SK-N-SH (cell line): Measurements from ENCODE around the gene CCDC61. TPM values are rescaled to one million over a fixed set of nuclear protein-coding genes. Genes with fewer than 3 reads are reported as not detected.

Experiments used
- CTCF ChIA-PET: fragments of 300-600, 350-600 bp; formaldehyde crosslinking; extraction: SDS; loops from one replicate; lab custom pipeline; 2021; lab: Yijun Ruan, JAX
- POLR2A ChIA-PET: fragments of 350-600 bp; sonication (Branson Sonifier 250); formaldehyde crosslinking; extraction: SDS; loops from one replicate; lab custom pipeline; 2020; ENCODE audit warnings: antibody characterized with exemption, inconsistent platforms; lab: Yijun Ruan, JAX
- DNase-seq: peaks from one replicate; pipeline ENCODE4 v3.0.0; 2012
- H2AFZ ChIP-seq: fragments of 200-600 bp; sonication (generic); 2 replicates; pipeline ENCODE4 v1.8.1; 2016; ENCODE audit warnings: antibody characterized with exemption, mild to moderate bottlenecking, low read depth
- H3F3A ChIP-seq: fragments of 200-600 bp; sonication (generic); replicated peaks from 2 replicates; pipeline ENCODE3; 2016; ENCODE audit warnings: antibody characterized with exemption, mild to moderate bottlenecking; ENCODE audit not compliant: insufficient read depth
- H3K27ac ChIP-seq, 2 experiments: fragments of 200-500 bp in 1 of 2; fragments of 200-600 bp in 1 of 2; sonication (Bioruptor generic) in 1 of 2; sonication (generic), shearing (Covaris generic) in 1 of 2; 2 replicates each; pipeline versions ENCODE4 v1.5.1 to v1.6.1; 2014 to 2016; ENCODE audit warnings: low read depth in 2 of 2, inconsistent platforms in 1 of 2, low read length in 1 of 2, mild to moderate bottlenecking in 1 of 2, mixed read lengths in 1 of 2
- H3K27me3 ChIP-seq: fragments of 200-600 bp; sonication (generic), shearing (Covaris generic); 2 replicates; pipeline ENCODE4 v1.6.1; 2016; ENCODE audit warnings: mixed run types; ENCODE audit not compliant: insufficient read depth
- H3K36me3 ChIP-seq, 2 experiments: fragments of 200-500 bp in 1 of 2; fragments of 200-600 bp in 1 of 2; sonication (Bioruptor generic) in 1 of 2; sonication (generic) in 1 of 2; replicated peaks in 1 of 2; 2 replicates each; pipeline versions ENCODE3 to v1.5.1; 2014 to 2016; ENCODE audit warnings: low read length in 1 of 2, mild to moderate bottlenecking in 1 of 2; ENCODE audit not compliant: insufficient read depth in 2 of 2, control insufficient read depth in 1 of 2
- H3K4me1 ChIP-seq, 2 experiments: fragments of 200-500 bp in 1 of 2; fragments of 200-600 bp in 1 of 2; sonication (Bioruptor generic) in 1 of 2; sonication (generic), shearing (Covaris generic) in 1 of 2; 2 replicates each; pipeline versions ENCODE4 v1.5.1 to v1.6.1; 2014 to 2016; ENCODE audit warnings: low read depth in 1 of 2, low read length in 1 of 2, mixed run types in 1 of 2; ENCODE audit not compliant: insufficient read depth in 2 of 2, control insufficient read depth in 1 of 2
- H3K4me2 ChIP-seq: fragments of 200-600 bp; sonication (generic), shearing (Covaris generic); 2 replicates; pipeline ENCODE4 v1.6.1; 2017; ENCODE audit warnings: mixed run types
- H3K4me3 ChIP-seq, 2 experiments: fragments of 200-500 bp in 1 of 2; fragments of 200-600 bp in 1 of 2; sonication (Bioruptor generic) in 1 of 2; sonication (generic), shearing (Covaris generic) in 1 of 2; 2 replicates each; pipeline versions ENCODE4 v1.5.1 to v1.8.1; 2014 to 2016; ENCODE audit warnings: low read depth in 2 of 2, inconsistent platforms in 1 of 2, low read length in 1 of 2, mild to moderate bottlenecking in 1 of 2, mixed read lengths in 1 of 2, moderate library complexity in 1 of 2
- H3K79me2 ChIP-seq: fragments of 200-600 bp; sonication (generic); 2 replicates; pipeline ENCODE4 v1.8.1; 2017; ENCODE audit warnings: mild to moderate bottlenecking; ENCODE audit not compliant: insufficient read depth
- H3K9ac ChIP-seq: fragments of 200-600 bp; sonication (generic); 2 replicates; pipeline ENCODE4 v1.6.1; 2017; ENCODE audit warnings: mixed run types
- H3K9me2 ChIP-seq: fragments of 200-600 bp; sonication (generic); 2 replicates; pipeline ENCODE4 v1.6.1; 2017; ENCODE audit warnings: mixed run types
- H3K9me3 ChIP-seq: fragments of 200-600 bp; sonication (generic); 2 replicates; pipeline ENCODE4 v1.6.1; 2017; ENCODE audit warnings: mixed run types, mild to moderate bottlenecking, moderate library complexity
- H4K20me1 ChIP-seq: fragments of 200-600 bp; sonication (generic); 2 replicates; pipeline ENCODE4 v1.6.1; 2017; ENCODE audit warnings: mild to moderate bottlenecking, mixed run types; ENCODE audit not compliant: insufficient read depth
- CHD2 ChIP-seq: fragments of 150-350 bp; IDR thresholded peaks from 2 replicates; pipeline ENCODE4 v1.6.1; 2018; ENCODE audit warnings: low read length; ENCODE audit not compliant: partially characterized antibody
- ELF1 ChIP-seq: IDR thresholded peaks from 2 replicates; pipeline ENCODE4 v1.4.0; 2012
- EP300 ChIP-seq, 2 experiments: IDR thresholded peaks; 2 replicates each; pipeline versions ENCODE4 v1.4.0 to v1.6.1; 2012; ENCODE audit warnings: borderline replicate concordance in 1 of 2, low read depth in 1 of 2, low read length in 1 of 2
- JUND ChIP-seq: IDR thresholded peaks from 2 replicates; pipeline ENCODE4 v1.4.0; 2012
- MAX ChIP-seq: IDR thresholded peaks from 2 replicates; pipeline ENCODE4 v1.4.0; 2012; ENCODE audit warnings: low read depth
- MXI1 ChIP-seq: IDR thresholded peaks from 2 replicates; pipeline ENCODE4 v1.6.1; 2012; ENCODE audit warnings: mild to moderate bottlenecking, low read depth, low read length, improper control_type of control experiment
- NRF1 ChIP-seq: IDR thresholded peaks from 2 replicates; pipeline ENCODE4 v1.6.1; 2012; ENCODE audit warnings: low read depth, mild to moderate bottlenecking, low read length
- PBX3 ChIP-seq: IDR thresholded peaks from 2 replicates; pipeline ENCODE4; 2012
- RAD21 ChIP-seq: IDR thresholded peaks from 2 replicates; pipeline ENCODE4 v1.6.1; 2012; ENCODE audit warnings: mild to moderate bottlenecking, low read length
- RFX5 ChIP-seq: IDR thresholded peaks from 2 replicates; pipeline ENCODE4 v1.6.1; 2012; ENCODE audit warnings: mild to moderate bottlenecking, improper control_type of control experiment, low read length
- RXRA ChIP-seq: IDR thresholded peaks from 2 replicates; pipeline ENCODE4 v1.4.0; 2012; ENCODE audit warnings: low read depth, mild to moderate bottlenecking, borderline replicate concordance
- SMC3 ChIP-seq: IDR thresholded peaks from 2 replicates; pipeline ENCODE4 v1.6.1; 2012; ENCODE audit warnings: low read depth, low read length, improper control_type of control experiment
- TCF12 ChIP-seq: IDR thresholded peaks from 2 replicates; pipeline ENCODE4 v1.4.0; 2012
- YY1 ChIP-seq: IDR thresholded peaks from 2 replicates; pipeline ENCODE4 v1.4.0; 2012; ENCODE audit warnings: low read depth, mild to moderate bottlenecking
- WGBS: methylation state at CpG from one replicate; pipeline ENCODE4 v1.1.6; 2017; ENCODE audit warnings: low lambda C conversion rate; 5-methylcytosine and 5-hydroxymethylcytosine counted together
- polyA plus RNA-seq, 3 experiments: library from polyadenylated mRNA; depleted of rRNA; stranded (reverse); fragments of >200 nt; gene quantifications; 2 replicates each; pipeline ENCODE4 v1.2.3, GENCODE V29; 2012
- TF ChIP-seq, protein P1 (sequence below): fragments of 200-600 bp; sonication (generic); IDR thresholded peaks from 2 replicates; pipeline ENCODE4 v1.6.1; 2017; ENCODE audit warnings: antibody characterized with exemption, mild to moderate bottlenecking, moderate library complexity
- TF ChIP-seq, protein P2 (sequence below): fragments of 150-350 bp; IDR thresholded peaks from 2 replicates; pipeline ENCODE4 v1.6.1; 2017; ENCODE audit warnings: antibody characterized with exemption, low read length, low read depth, borderline replicate concordance

CCDC61 gene
- polyA plus RNA-seq, 1 of the 3 experiments (the other 2 are of a cell fraction), result 6.8 TPM

- POLR2A ChIA-PET, result no interaction called here
- no peaks in the 10 kb centered on the region for H3K79me2 ChIP-seq
- no peaks in the 10 kb centered on the region for H3K36me3 ChIP-seq
- no peak overlapping the region for H3K4me2 ChIP-seq
- H3K27ac ChIP-seq, result no peak overlapping the region
- H3K4me1 ChIP-seq, result no peaks in the 10 kb centered on the region
- CTCF ChIA-PET, result interaction anchor here (0.9 to 3.0 kb wide), 3 partner anchors 19 to 153 kb away, joined by 4 to 14 read pairs (median 5); no protein-coding TSS in a partner anchor
- no peaks in the 10 kb centered on the region for H3K9me2 ChIP-seq
- H3K9me3 ChIP-seq, result no peaks in the 10 kb centered on the region
- no peak overlapping the region for H2AFZ ChIP-seq
- no peak overlapping the region for H3K9ac ChIP-seq
- peaks cover 38% of the 10 kb centered on the region; the same call in 1 of the 2 replicates for H3K27me3 ChIP-seq
- no peaks in the 10 kb centered on the region for H4K20me1 ChIP-seq
- H3F3A ChIP-seq, result no peaks in the 10 kb centered on the region
- H3K4me3 ChIP-seq, result no peak overlapping the region
- 12% methylated on average over 3 of the region's 6 CpGs for WGBS
- DNase-seq, result no peak
- TF ChIP-seq YY1 (no peak), ELF1 (no peak), RXRA (no peak), TCF12 (no peak), SMC3 (no peak), CHD2 (no peak), NRF1 (no peak), RFX5 (no peak), RAD21 (no peak), PBX3 (no peak), JUND (no peak), EP300 (IDR thresholded peaks at IDR 0.05; ENCODE audit: borderline replicate concordance in 1 of 2, low read depth in 1 of 2, low read length in 1 of 2) (no peak), MAX (no peak), MXI1 (no peak)
- TF ChIP-seq, protein P1, sequence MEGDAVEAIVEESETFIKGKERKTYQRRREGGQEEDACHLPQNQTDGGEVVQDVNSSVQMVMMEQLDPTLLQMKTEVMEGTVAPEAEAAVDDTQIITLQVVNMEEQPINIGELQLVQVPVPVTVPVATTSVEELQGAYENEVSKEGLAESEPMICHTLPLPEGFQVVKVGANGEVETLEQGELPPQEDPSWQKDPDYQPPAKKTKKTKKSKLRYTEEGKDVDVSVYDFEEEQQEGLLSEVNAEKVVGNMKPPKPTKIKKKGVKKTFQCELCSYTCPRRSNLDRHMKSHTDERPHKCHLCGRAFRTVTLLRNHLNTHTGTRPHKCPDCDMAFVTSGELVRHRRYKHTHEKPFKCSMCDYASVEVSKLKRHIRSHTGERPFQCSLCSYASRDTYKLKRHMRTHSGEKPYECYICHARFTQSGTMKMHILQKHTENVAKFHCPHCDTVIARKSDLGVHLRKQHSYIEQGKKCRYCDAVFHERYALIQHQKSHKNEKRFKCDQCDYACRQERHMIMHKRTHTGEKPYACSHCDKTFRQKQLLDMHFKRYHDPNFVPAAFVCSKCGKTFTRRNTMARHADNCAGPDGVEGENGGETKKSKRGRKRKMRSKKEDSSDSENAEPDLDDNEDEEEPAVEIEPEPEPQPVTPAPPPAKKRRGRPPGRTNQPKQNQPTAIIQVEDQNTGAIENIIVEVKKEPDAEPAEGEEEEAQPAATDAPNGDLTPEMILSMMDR, result no peak
- TF ChIP-seq, protein P2, sequence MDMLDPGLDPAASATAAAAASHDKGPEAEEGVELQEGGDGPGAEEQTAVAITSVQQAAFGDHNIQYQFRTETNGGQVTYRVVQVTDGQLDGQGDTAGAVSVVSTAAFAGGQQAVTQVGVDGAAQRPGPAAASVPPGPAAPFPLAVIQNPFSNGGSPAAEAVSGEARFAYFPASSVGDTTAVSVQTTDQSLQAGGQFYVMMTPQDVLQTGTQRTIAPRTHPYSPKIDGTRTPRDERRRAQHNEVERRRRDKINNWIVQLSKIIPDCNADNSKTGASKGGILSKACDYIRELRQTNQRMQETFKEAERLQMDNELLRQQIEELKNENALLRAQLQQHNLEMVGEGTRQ, result no peak
Observed at GRCh38 chr19:46035546-46035945, 40.3 kb downstream of the CCDC61 start.
